GM23248 (cell line): ENCODE results near the gene RHOT2. TPM values are rescaled to one million over a fixed set of nuclear protein-coding genes. Genes with fewer than 3 reads are reported as not detected.
"Not testable (repeated sequence)": the region's sequence is repeated elsewhere in the genome, so short reads cannot be mapped to it uniquely, and the experiment has no call there.

Experiments
- DNase-seq: peaks from one replicate; pipeline ENCODE4 v3.0.0-alpha.2; 2015
- H2AFZ ChIP-seq: fragments of 200-600 bp; sonication (generic); 2 replicates; pipeline ENCODE4 v1.6.1; 2016; ENCODE audit warnings: antibody characterized with exemption
- H3F3A ChIP-seq: fragments of 200-600 bp; sonication (generic); 2 replicates; pipeline ENCODE4 v1.6.1; 2016; ENCODE audit warnings: mild to moderate bottlenecking, antibody characterized with exemption, mixed run types; ENCODE audit not compliant: insufficient read depth
- H3K27ac ChIP-seq: fragments of 200-600 bp; sonication (generic); 2 replicates; pipeline ENCODE4 v1.5.1; 2016; ENCODE audit warnings: mild to moderate bottlenecking
- H3K27me3 ChIP-seq: fragments of 200-600 bp; sonication (generic); replicated peaks from 2 replicates; pipeline ENCODE4 v1.6.1; 2016; ENCODE audit warnings: mild to moderate bottlenecking; ENCODE audit not compliant: insufficient read depth
- H3K36me3 ChIP-seq: fragments of 200-600 bp; sonication (generic); 2 replicates; pipeline ENCODE4 v1.6.1; 2016; ENCODE audit warnings: low read depth, mild to moderate bottlenecking
- H3K4me1 ChIP-seq: fragments of 200-600 bp; sonication (generic); 2 replicates; pipeline ENCODE4 v1.6.1; 2016; ENCODE audit warnings: mild to moderate bottlenecking; ENCODE audit not compliant: insufficient read depth
- H3K4me2 ChIP-seq: fragments of 200-600 bp; sonication (generic); one replicate; pipeline ENCODE4 v1.6.1; 2016; ENCODE audit warnings: mild to moderate bottlenecking; ENCODE audit not compliant: unreplicated experiment
- H3K4me3 ChIP-seq: fragments of 200-600 bp; sonication (generic); 2 replicates; pipeline ENCODE4 v1.5.1; 2016; ENCODE audit warnings: mild to moderate bottlenecking
- H3K79me2 ChIP-seq: fragments of 200-600 bp; sonication (generic); 2 replicates; pipeline ENCODE4 v1.6.1; 2016; ENCODE audit warnings: mild to moderate bottlenecking; ENCODE audit not compliant: insufficient read depth
- H3K9ac ChIP-seq: fragments of 200-600 bp; sonication (generic); 2 replicates; pipeline ENCODE4 v1.6.1; 2016; ENCODE audit warnings: mild to moderate bottlenecking
- H3K9me2 ChIP-seq: fragments of 200-600 bp; sonication (generic); 2 replicates; pipeline ENCODE4 v1.6.1; 2016; ENCODE audit warnings: mixed run types, mild to moderate bottlenecking, moderate library complexity; ENCODE audit not compliant: insufficient read depth
- H3K9me3 ChIP-seq: fragments of 200-600 bp; sonication (generic); one replicate; pipeline ENCODE4 v1.6.1; 2017; ENCODE audit warnings: low read depth
- H4K20me1 ChIP-seq: fragments of 200-600 bp; sonication (generic); 2 replicates; pipeline ENCODE4 v1.6.0; 2016; ENCODE audit not compliant: insufficient read depth
- EZH2 ChIP-seq: fragments of 200-600 bp; sonication (generic); IDR thresholded peaks from 2 replicates; pipeline ENCODE4 v1.6.1; 2018; ENCODE audit warnings: antibody characterized with exemption, mild to moderate bottlenecking; ENCODE audit not compliant: insufficient read depth, poor library complexity, severe bottlenecking
- EZH2phosphoT487 ChIP-seq: fragments of 200-600 bp; sonication (generic); IDR thresholded peaks from 2 replicates; pipeline ENCODE4 v1.6.1; 2018; ENCODE audit warnings: antibody characterized with exemption, moderate library complexity, mild to moderate bottlenecking, low read depth; ENCODE audit not compliant: insufficient read depth
- WGBS, 2 experiments: methylation state at CpG; one replicate each; pipeline ENCODE4 v1.1.6; 2015 to 2017; ENCODE audit warnings: low lambda C conversion rate in 2 of 2, low coverage in 1 of 2; ENCODE audit errors: missing lambda C conversion rate in 2 of 2; 5-methylcytosine and 5-hydroxymethylcytosine counted together
- in situ Hi-C: fragments of 300-500 bp; cut with MboI; formaldehyde crosslinking; loops from 2 replicates; pipeline ENCODE4 v1.15.0; 2020
- polyA plus RNA-seq: library from polyadenylated mRNA; unstranded; fragments of >200 nt; fragmentation: Nextera tagmentation; extraction: Ambion mirVana; gene quantifications from 2 replicates; pipeline ENCODE4 v1.2.1, GENCODE V29; 2016
- total RNA-seq: library from RNA; depleted of rRNA; stranded (reverse); fragments of >200 nt; shearing (Covaris generic); gene quantifications from 2 replicates; pipeline ENCODE4 v1.2.3, GENCODE V29; 2014

RHOT2 gene
- total and polyA plus RNA-seq, 2 experiments from 2014 or later: 65.9 to 70.0 TPM

- in situ Hi-C loops: no loop called here
- H3K4me2 ChIP-seq: peak overlapping the region; percentile 91
- H2AFZ ChIP-seq: peak overlapping the region; percentile 97
- peaks cover 3% of the 10 kb centered on the region; the same call in 1 of the 2 replicates for H3K27me3 ChIP-seq
- H3K27ac ChIP-seq: peak overlapping the region; percentile 28; the same call in 1 of the 2 replicates
- no peaks in the 10 kb centered on the region for H4K20me1 ChIP-seq
- no peak for DNase-seq
- peaks cover 28% of the 10 kb centered on the region for H3K79me2 ChIP-seq
- H3K4me3 ChIP-seq: peak overlapping the region; percentile 93
- no peak for TF ChIP-seq EZH2
- TF ChIP-seq EZH2phosphoT487: no peak
- peaks cover 8% of the 10 kb centered on the region; the same call in 1 of the 2 replicates for H3K4me1 ChIP-seq
- H3F3A ChIP-seq: no peaks in the 10 kb centered on the region
- 82 to 85% methylated on average over 26 of the region's 26 CpGs for WGBS, 2 experiments
- H3K9me3 ChIP-seq: no peaks in the 10 kb centered on the region
- H3K9ac ChIP-seq: peak overlapping the region; percentile 93
- H3K36me3 ChIP-seq: no peaks in the 10 kb centered on the region
- H3K9me2 ChIP-seq: no peaks in the 10 kb centered on the region
Observed at GRCh38 chr16:689175-689897, 21.4 kb downstream of the RHOT2 start.

DNA sequence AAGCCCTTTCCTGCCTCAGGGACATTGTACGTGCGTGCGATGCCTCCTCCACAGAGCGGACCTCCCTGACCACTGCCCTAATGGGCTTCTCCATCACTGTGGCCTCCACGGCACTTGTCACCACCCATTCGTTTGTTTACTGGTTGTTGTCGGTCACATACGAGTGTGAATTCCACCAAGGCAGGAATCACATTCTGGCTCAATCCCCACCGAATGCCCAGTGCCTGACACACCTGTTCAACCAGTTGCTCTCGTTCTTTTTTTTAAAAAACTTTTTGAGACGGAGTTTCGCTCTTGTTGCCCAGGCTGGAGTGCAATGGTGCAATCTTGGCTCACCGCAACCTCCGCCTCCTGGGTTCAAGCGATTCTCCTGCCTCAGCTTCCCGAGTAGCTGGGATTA is 23.3 kb downstream of the RHOT2 start:
- Histone ChIP-seq H3K27me3 (peaks cover 18% of the 10 kb centered on the region), H3K79me2 (peaks cover 20% of the 10 kb centered on the region)
- H3K27ac ChIP-seq, DNase-seq, H3K9me3 ChIP-seq, H4K20me1 ChIP-seq, H3K4me2 ChIP-seq, H3K36me3 ChIP-seq, H2AFZ ChIP-seq, H3K9ac ChIP-seq, H3K4me1 ChIP-seq, H3K4me3 ChIP-seq, H3F3A ChIP-seq, in situ Hi-C loops, H3K9me2 ChIP-seq: not testable (repeated sequence)
- 71 to 74% methylated on average over 16 of the region's 16 CpGs for WGBS, 2 experiments

- Histone ChIP-seq H2AFZ (no peak overlapping the region), H3K9me3 (no peaks in the 10 kb centered on the region), H3K4me2 (no peak overlapping the region), H4K20me1 (no peaks in the 10 kb centered on the region), H3K36me3 (no peaks in the 10 kb centered on the region), H3K9me2 (no peaks in the 10 kb centered on the region), H3F3A (no peaks in the 10 kb centered on the region), H3K9ac (no peak overlapping the region), H3K27ac (no peak overlapping the region), H3K4me1 (peaks cover 8% of the 10 kb centered on the region; the same call in 1 of the 2 replicates), H3K27me3 (peaks cover 19% of the 10 kb centered on the region), H3K4me3 (no peak overlapping the region), H3K79me2 (peaks cover 16% of the 10 kb centered on the region)
- 63 to 68% methylated on average over 10 of the region's 10 CpGs for WGBS, 2 experiments
- no peak for TF ChIP-seq EZH2phosphoT487
- no peak for TF ChIP-seq EZH2
- DNase-seq: no peak
- in situ Hi-C loops: no loop called here
Observed at GRCh38 chr16:692356-693108, 24.6 kb downstream of the RHOT2 start.

DNA sequence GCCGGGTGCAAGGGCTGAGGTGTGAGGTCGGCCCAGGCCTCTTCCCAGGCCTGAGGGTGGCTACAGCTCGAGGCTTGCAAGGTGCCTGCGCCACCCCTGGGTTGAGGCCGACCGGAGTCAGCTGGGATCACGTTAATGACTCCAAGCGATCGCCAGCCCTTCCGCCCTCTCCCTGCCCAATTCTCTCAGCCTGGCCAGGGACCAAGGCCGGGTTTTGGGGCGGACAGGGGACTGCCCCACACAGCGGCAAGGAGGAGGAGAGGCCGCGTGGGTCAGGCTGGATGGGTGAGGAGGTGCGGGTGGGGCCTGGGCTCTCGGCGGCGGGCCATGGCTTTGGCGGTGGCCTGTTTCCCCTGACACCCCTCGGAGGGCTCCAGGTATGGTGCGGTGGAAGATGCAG is 25.4 kb downstream of the RHOT2 start:
- in situ Hi-C loops: no loop called here
- Histone ChIP-seq H3K9ac (no peak overlapping the region), H3K4me3 (no peak overlapping the region), H3F3A (no peaks in the 10 kb centered on the region), H3K4me1 (peaks cover 8% of the 10 kb centered on the region; the same call in 1 of the 2 replicates), H3K27ac (no peak overlapping the region), H3K36me3 (no peaks in the 10 kb centered on the region), H3K79me2 (peaks cover 15% of the 10 kb centered on the region), H3K27me3 (peaks cover 19% of the 10 kb centered on the region), H2AFZ (no peak overlapping the region), H3K4me2 (no peak overlapping the region), H4K20me1 (no peaks in the 10 kb centered on the region), H3K9me3 (no peaks in the 10 kb centered on the region), H3K9me2 (no peaks in the 10 kb centered on the region)
- TF ChIP-seq EZH2 (no peak), EZH2phosphoT487 (no peak)
- DNase-seq: no peak
- WGBS, 2 experiments: 50 to 55% methylated on average over 17 to 21 of the region's 22 CpGs
